Femur (tissue), 1 donor: ENCODE results near the gene BTBD19.
"Not testable (repeated sequence)": the region's sequence is repeated elsewhere in the genome, so short reads cannot be mapped to it uniquely, and the experiment has no call there.

Experiments
- DNase-seq: peaks from one replicate; pipeline ENCODE4 v3.0.0-alpha.2; 2017

BTBD19 gene

GRCh38 chr1:44829506-44830384 is 21.4 kb downstream of the BTBD19 start:
- no peak for DNase-seq

DNA sequence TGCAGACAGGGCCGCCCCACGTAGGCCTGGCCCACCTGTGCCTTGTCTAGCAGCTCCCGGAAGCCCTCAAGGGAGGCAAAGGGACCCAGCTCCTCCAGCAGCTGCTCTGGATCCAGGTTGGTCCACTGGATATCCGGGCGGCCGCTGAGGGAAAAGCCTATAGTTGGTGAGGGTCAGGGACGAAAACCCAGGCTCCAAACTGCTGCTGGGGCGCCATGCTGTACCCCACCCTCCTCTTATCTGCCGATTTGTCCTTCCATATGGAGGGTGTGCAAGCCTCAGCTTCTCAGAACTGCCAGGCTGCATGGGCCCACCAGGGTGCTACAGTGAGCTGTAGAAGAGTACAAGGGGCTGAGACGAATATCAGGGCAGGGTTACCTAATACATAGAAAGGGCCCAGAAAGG is 22.6 kb downstream of the BTBD19 start:
- no peak for DNase-seq

GRCh38 chr1:44831516-44831915 is 23.2 kb downstream of the BTBD19 start:
- DNase-seq: no peak

DNA sequence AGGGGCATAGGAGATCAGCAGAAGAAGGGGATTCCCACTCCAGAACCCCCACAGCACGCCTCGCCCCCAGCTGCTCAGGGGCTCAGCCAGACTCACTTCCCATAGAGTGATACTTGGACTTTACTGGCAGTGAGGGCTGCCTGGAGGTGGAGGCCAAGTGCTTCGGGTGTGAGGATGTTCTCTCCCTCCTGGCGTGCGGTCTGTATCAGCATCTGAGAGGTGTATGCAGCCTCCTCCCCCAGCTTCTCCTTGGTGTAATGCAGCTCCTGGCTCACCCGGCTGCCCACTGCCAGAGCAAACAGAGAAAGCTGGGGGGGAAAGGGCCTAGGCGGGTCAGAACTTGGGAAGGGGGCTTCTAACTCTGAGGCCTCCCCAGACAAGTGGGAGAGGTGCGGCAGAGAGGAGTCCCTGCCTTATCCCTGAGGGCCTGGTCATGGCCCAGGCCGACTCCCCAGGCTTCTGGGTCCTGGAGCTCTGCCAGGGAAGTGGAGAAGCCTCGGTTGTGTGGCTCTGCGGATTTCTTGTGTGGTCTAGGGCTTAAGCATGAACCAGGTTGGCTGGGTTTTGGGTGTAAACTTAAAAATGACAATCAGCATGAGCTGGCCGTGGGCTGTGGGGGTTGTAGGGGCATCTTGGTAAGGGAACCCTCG is 23.9 kb downstream of the BTBD19 start:
- DNase-seq: peak; percentile 40

DNA sequence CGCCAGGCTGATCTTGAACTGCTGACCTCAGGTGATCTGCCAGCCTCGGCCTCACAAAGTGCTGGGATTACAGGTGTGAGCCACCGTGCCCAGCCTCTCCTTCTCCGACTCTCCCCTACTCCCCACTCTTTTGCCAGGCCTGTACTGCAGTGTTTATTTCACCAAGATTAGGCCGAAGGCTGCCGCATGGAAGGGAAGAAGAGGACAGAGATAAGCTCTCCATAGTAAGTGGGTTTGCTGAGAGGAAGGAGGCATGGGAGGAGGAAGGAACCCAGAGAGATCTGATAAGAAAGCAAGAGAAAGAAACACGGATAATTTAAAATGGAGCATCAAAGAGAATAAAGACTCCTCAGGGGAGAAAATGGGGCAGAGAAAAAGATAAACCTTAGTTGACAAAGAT is 26.0 kb downstream of the BTBD19 start:
- no peak for DNase-seq

DNA sequence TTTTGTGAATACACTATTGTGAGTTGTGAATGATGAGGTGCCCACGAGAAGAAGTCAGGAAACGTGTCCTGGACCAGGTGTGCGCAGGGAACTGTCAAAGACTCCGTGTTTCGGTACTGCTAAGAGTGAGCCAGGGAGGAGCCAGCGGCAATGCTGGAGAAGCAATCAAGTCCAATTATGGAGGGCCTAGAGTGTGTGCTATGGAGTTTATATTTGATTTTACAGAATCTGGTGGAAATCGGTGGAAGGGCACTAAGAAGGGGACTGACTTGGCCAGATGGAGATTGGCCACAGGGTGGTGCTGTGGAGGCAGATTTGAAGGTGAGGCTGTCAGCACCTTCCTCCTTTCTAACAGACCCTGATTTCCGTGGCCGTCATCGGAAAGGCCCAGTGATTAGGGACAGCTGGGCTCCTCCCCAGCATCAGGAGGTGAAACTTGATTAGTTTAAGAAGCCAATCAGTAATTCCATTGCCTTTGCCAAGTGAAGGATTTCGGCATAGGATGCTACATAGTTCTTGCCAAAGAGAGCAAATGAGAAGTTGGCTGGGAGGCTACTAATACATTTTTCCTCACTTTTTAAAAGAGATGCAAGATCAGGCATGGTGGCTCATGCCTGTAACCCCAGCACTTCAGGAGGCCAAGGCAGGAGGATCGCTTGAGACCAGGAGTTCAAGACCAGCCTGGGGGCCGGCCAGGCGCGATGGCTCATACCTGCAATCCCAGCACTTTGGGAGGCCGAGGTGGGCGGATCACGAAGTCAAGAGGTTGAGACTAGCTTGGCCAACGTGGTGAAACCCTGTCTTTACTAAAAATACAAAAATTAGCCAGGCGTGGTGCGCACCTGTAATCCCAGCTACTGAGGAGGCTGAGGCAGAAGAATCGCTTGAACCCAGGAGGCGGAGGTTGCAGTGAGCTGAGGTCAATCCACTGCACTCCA is 27.7 kb downstream of the BTBD19 start:
- DNase-seq: peak; percentile 87

GRCh38 chr1:44838294-44838693 is 30.0 kb downstream of the BTBD19 start:
- not testable (repeated sequence) for DNase-seq

DNA sequence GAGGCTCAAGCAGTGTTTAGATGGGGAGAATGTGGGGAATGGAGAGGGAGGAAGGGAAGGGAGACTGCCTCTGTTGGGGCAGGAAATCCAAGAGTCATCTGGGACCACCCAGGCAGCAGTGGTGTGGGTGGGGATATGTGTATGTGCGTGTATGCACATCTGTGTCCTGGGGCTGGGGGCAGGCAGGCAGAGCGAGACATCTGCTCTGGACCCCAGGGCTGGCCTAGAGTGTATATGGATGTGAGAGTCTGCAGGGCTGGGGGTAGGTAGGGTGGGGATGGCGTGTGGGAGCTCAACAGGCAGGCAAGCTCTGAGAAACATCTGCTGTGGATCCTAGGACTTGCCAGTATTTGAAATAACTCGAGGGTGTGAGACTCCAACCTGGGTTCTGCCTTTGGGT is 31.3 kb downstream of the BTBD19 start:
- peak; percentile 69 for DNase-seq

DNA sequence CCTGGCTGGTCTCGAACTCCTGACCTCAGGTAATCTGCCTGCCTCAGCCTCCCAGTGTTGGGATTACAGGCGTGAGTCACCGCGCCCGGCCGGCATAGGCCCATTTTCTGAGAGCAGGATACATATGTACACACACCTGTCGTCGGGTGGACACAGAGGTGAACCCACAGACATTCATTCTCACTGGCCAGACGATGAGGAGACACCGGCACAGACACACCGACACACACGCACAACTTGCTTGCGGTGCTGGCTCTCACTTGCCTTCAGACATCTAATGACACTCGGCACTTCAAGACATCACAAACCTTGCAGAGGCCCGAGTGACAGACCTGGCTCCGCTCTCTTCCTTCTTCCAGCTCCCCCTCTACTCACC is 34.2 kb downstream of the BTBD19 start:
- DNase-seq: peak; percentile 31

GRCh38 chr1:44842862-44843655 is 34.7 kb downstream of the BTBD19 start, which contains the start of gene PTCH2:
Gene PTCH2 (minus strand): TSS chr1:44843253. CDS start chr1:44842932, 321 bp downstream.
- DNase-seq: peak; percentile 90

DNA sequence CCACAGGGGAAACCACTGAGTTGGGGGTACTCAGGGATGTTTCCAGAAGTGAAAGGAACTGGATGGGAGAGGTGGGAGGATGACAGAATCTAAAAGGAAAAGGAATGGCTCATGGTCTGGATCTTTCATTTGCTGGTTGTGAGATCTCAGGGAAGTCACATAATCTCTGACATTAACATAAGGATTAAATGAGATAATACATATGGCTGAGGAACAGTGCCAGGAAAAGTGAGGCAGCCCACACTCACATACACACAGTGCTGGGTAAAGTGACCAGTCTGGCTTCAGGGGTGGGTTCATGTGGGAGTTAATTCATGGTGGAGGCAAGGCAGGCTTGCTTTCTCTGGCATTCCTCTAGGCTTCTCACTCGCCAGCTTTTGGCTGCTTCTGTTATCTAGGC is 38.7 kb downstream of the BTBD19 start:
- DNase-seq: no peak

- DNase-seq: no peak
These were observed 39.5 kb downstream of the BTBD19 start for GRCh38 chr1:44847845-44848244.

- no peak for DNase-seq
These were observed 40.3 kb downstream of the BTBD19 start for GRCh38 chr1:44848456-44849181.

- no peak for DNase-seq
These were observed 41.3 kb downstream of the BTBD19 start for GRCh38 chr1:44849575-44850132.

DNA sequence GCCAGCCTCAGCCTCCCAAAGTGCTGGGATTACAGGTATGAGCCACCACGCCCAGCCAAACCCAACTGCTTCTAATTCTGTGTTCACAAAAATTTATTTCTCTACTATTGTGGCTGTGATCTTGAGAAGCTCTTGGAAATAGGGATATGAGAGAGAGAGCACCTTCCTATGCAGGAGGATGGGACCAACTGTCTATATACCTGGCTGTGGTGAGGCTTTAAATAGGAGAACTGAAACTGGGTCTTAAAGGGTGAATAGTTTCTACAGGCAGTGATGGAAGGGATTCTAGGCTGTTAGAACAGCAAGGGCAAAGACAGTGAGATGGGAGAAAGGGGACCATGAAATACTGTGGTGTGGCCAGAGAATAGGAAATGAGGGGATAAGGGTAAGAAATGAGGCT is 43.0 kb downstream of the BTBD19 start:
- DNase-seq: no peak

DNA sequence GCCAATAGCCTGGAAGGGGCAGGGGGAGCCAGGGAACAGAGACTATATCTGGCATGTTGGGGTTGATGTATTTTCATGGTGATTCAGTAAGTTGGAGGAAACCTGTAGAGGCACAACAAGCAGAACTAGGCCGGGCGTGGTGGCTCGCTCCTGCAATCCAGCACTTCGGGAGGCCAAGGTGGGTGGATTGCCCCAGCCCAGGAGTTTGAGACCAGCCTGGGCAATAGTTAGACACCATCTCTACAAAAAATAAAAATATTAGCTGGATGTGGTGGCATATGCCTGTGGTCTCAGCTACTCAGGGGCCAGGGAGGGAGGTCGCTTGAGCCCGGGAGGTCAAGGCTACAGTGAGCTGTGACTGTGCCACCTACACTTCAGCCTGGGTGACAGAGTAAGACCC is 44.9 kb downstream of the BTBD19 start:
- no peak for DNase-seq

- no peak for DNase-seq
These were observed 46.6 kb downstream of the BTBD19 start for GRCh38 chr1:44854970-44855369.

DNA sequence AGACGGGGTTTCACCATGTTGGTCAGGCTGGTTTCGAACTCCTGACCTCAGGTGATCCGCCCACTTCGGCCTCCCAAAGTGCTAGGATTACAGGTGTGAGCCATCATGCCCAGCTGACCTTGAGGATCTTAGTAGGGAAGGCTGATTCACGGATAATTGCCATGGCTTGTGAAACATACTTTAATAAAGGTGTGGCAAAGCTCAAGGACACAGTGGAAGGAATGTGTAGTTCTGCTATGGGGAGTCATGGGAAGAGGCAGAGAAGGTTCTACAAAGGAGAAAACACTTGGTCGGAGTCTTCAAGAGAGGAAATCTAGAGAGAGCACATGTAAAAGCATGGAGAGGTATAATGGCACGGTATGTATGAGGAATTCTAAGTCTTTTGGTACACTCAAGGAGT is 47.4 kb downstream of the BTBD19 start:
- no peak for DNase-seq

- DNase-seq: no peak
These were observed 49.1 kb downstream of the BTBD19 start for GRCh38 chr1:44857446-44857845.

GRCh38 chr1:44860331-44860730 is 52.0 kb downstream of the BTBD19 start:
- DNase-seq: no peak

GRCh38 chr1:44860891-44861425 is 52.6 kb downstream of the BTBD19 start:
- DNase-seq: no peak
